ENCODE results near the gene TBC1D22A.
"Not testable (repeated sequence)": the region's sequence is repeated elsewhere in the genome, so short reads cannot be mapped to it uniquely, and the experiment has no call there.

The TBC1D22A gene

GRCh38 chr22:47157486-47158270 is 395.2 kb downstream of the TBC1D22A start:
- no peak for DNase-seq (ENCODE audit: extremely low read depth in 1 of 2, low read depth in 1 of 2)

- DNase-seq (ENCODE audit: extremely low read depth in 1 of 2, low read depth in 1 of 2) = no peak
These were observed 396.0 kb downstream of the TBC1D22A start for GRCh38 chr22:47158457-47158856.

GRCh38 chr22:47159592-47159991 is 397.1 kb downstream of the TBC1D22A start:
- DNase-seq (ENCODE audit: extremely low read depth in 1 of 2, low read depth in 1 of 2) = no peak

- DNase-seq (ENCODE audit: extremely low read depth in 1 of 2, low read depth in 1 of 2) = no peak
These were observed 397.7 kb downstream of the TBC1D22A start for GRCh38 chr22:47160141-47160541.

- DNase-seq (ENCODE audit: extremely low read depth in 1 of 2, low read depth in 1 of 2) = no peak
These were observed 398.5 kb downstream of the TBC1D22A start for GRCh38 chr22:47160781-47161520.

- no peak for DNase-seq (ENCODE audit: extremely low read depth in 1 of 2, low read depth in 1 of 2)
These were observed 399.2 kb downstream of the TBC1D22A start for GRCh38 chr22:47161631-47162030.

GRCh38 chr22:47162865-47163264 is 400.4 kb downstream of the TBC1D22A start:
- no peak for DNase-seq (ENCODE audit: extremely low read depth in 1 of 2, low read depth in 1 of 2)

- no peak for DNase-seq (ENCODE audit: extremely low read depth in 1 of 2, low read depth in 1 of 2)
These were observed 401.0 kb downstream of the TBC1D22A start for GRCh38 chr22:47163481-47163855.

GRCh38 chr22:47163856-47164513 is 401.5 kb downstream of the TBC1D22A start:
- no peak for DNase-seq (ENCODE audit: extremely low read depth in 1 of 2, low read depth in 1 of 2)

- DNase-seq (ENCODE audit: extremely low read depth in 1 of 2, low read depth in 1 of 2) = no peak
These were observed 402.3 kb downstream of the TBC1D22A start for GRCh38 chr22:47164514-47165337.

- DNase-seq (ENCODE audit: extremely low read depth in 1 of 2, low read depth in 1 of 2) = no peak
These were observed 403.0 kb downstream of the TBC1D22A start for GRCh38 chr22:47165338-47166032.

GRCh38 chr22:47166033-47166404 is 403.6 kb downstream of the TBC1D22A start:
- DNase-seq (ENCODE audit: extremely low read depth in 1 of 2, low read depth in 1 of 2) = no peak

- DNase-seq (ENCODE audit: extremely low read depth in 1 of 2, low read depth in 1 of 2) = no peak
These were observed 404.1 kb downstream of the TBC1D22A start for GRCh38 chr22:47166446-47167016.

GRCh38 chr22:47167056-47167455 is 404.6 kb downstream of the TBC1D22A start:
- no peak for DNase-seq (ENCODE audit: extremely low read depth in 1 of 2, low read depth in 1 of 2)

GRCh38 chr22:47167921-47168320 is 405.5 kb downstream of the TBC1D22A start:
- DNase-seq (ENCODE audit: extremely low read depth in 1 of 2, low read depth in 1 of 2) = not testable (repeated sequence)

- no peak for DNase-seq (ENCODE audit: extremely low read depth in 1 of 2, low read depth in 1 of 2)
These were observed 406.0 kb downstream of the TBC1D22A start for GRCh38 chr22:47168441-47168840.

GRCh38 chr22:47168900-47169800 is 406.7 kb downstream of the TBC1D22A start:
- no peak for DNase-seq (ENCODE audit: extremely low read depth in 1 of 2, low read depth in 1 of 2)

- no peak for DNase-seq (ENCODE audit: extremely low read depth in 1 of 2, low read depth in 1 of 2)
These were observed 407.3 kb downstream of the TBC1D22A start for GRCh38 chr22:47169801-47170140.
